Stimulated activated CD4-positive, alpha-beta T cell treated with anti-CD3 and anti-CD28 coated beads, Interleukin-2, amount 100 ng/mL, for 24 hours (primary cell): Measurements from ENCODE around the gene C9orf50.
"Not testable (repeated sequence)": the region's sequence is repeated elsewhere in the genome, so short reads cannot be mapped to it uniquely, and the experiment has no call there.

Experiments
- DNase-seq, 2 donors: peaks; one replicate each; pipeline ENCODE4 v3.0.0-alpha.2; 2020

The C9orf50 gene

DNA sequence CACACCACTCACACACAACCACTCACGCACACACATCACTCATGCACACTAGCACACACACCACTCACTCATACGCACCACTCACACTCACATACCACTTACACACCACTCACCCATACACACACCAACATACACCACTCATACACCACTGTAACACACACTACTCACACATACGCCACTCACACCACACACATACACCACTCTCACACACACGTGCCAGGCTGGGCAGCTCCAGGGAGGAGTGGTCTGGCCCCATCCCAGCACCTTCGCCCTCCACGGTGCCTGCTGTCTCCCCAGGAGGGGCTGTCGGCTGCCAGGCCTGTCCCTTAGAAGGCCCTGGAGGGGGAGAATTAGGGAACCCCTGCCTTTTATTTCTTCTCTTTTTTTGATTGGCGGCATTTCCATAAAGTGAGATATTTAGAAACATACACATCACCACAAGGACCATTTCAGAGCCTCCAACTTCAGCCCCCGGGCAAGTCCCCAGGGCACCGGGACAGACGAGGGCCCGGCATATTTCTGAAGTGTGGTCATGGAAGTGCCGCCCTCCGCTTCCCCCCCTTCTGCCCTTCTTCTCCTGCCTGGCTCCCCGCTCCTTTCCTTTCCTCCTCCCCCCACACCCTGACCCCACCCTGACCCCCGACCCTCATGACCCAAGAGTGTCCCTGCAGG, 27.3 kb upstream of the C9orf50 start:
- DNase-seq, result no peak

DNA sequence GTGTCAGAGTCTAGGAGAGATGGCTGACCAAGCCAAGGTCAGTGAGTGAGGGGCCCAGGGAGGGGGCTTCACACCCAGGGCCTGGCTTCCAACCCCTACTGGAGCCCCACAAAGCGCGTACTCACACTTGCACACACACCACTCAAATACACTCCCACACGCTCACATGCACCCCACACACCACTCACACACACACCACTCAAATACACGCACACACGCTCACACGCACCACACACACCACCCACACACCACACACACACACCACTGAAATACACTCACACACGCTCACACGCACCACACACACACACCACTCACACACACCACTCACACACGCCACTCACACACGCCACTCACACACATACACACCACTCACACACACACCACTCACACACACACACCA, 26.7 kb upstream of the C9orf50 start:
- no peak for DNase-seq

- no peak for DNase-seq
Measured at GRCh38 chr9:129646654-129647053, 25.8 kb upstream of the C9orf50 start.

DNA sequence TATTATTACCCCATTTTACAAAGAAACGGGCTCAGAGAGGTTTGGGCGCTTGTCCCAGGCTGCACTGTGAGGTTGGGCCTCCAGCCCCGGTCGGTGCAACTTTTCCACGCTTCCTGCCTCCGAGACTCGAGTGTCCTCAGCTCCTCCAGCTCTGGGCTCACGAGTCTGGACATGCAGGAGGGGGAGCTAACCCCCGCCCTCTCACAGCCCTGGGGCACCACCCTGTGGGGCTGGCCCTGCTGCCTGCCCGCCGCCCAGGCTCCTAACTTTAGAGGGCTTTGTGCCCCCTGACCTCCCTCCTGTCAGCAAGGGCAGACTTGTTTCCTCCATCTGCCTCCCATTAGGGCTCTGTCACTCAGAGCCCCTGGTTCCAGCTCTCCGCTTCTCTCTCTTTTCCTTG, 25.4 kb upstream of the C9orf50 start:
- no peak for DNase-seq

DNA sequence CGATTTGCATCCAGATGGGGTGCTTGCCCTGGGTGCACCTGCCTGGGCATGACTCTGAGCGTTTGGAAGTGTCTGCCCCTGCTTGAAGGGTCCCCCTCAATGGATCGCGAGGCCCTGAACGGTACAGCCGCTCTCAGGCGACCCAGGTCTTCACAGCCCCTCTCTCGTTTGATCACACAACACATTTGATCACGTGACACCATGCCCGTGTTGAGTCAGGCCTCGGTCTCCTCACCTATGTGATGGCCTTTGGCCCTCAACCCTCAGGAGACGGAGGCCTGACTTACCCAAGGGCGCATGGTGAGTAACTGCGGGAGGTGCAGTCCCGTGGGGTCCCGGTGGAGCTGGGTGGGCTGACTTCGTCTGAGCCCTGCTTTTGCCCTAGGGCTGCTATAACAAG, 24.0 kb upstream of the C9orf50 start:
- DNase-seq, result no peak

- no peak for DNase-seq
Measured at GRCh38 chr9:129644365-129644764, 23.5 kb upstream of the C9orf50 start.

DNA sequence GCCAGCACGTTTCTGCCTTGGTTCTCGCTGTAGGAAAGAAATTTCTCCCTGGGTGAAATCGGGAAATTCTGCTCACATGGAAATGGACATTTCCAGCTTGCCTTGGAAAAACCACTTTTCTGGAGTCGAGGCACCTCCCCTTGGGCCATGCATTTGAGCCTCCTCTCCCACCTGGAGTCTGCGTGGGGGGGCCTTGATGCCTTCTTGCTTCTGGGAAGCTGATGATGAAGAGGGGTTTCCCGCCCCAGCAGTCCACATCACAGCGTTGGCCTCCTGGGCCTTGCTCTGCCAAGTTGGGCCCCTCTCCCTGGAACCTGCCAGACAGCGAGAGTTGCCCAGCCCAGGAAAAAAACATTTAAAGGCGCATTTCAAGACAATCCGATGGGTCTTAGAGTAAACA, 22.8 kb upstream of the C9orf50 start:
- no peak for DNase-seq

DNA sequence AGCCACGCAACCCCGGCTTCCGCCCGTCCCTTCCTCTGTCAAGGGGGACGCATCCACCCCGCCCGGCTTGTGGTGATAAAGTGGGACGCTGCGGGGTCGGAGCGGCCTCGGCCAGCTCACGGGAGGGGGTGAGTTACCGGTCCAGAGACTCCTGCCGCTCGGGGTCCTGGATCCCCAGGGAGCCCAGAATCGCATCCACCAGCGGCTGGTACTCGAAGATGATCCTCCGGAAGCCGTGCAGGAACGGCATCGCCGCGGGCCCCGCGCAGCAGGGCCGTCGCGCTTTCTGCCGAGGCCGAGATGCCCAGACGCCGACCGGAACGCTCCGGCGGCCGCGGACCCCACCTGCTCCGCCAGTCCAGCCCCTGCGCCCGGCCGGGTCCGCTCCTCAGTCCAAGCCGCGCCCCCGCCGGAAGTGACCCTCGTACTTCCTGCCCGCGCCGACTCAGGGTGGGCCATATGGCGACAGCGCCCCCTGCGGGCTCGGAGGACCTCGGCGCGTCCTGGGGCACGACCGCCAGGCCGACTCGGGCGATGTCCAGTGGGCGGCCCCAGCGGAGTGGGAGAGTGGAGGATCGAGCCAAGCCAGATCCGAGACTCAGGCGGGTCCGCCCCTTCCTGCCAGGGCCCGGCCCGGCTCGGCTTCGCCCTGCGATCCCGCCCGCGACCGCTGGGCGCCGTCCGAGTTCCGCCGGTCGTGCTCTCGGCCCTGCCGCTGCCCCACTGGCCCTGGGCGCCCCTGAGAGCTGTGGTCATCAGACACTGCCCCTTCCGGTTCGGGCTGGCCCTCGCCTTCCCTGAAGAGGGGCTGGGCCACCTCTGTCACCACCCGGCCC, 21.1 kb upstream of the C9orf50 start, which contains the start of gene ASB6:
Gene ASB6, minus strand, starts transcription at position 402 of the 836 bp plus-strand sequence. Its CDS starts 152 bp downstream, at position 250.
- DNase-seq, result peak; percentile 99

- DNase-seq, result no peak
Measured at GRCh38 chr9:129640871-129641749, 20.2 kb upstream of the C9orf50 start.

- no peak for DNase-seq
Measured at GRCh38 chr9:129640086-129640870, 19.4 kb upstream of the C9orf50 start.

GRCh38 chr9:129639756-129640085, 18.8 kb upstream of the C9orf50 start:
- no peak for DNase-seq

DNA sequence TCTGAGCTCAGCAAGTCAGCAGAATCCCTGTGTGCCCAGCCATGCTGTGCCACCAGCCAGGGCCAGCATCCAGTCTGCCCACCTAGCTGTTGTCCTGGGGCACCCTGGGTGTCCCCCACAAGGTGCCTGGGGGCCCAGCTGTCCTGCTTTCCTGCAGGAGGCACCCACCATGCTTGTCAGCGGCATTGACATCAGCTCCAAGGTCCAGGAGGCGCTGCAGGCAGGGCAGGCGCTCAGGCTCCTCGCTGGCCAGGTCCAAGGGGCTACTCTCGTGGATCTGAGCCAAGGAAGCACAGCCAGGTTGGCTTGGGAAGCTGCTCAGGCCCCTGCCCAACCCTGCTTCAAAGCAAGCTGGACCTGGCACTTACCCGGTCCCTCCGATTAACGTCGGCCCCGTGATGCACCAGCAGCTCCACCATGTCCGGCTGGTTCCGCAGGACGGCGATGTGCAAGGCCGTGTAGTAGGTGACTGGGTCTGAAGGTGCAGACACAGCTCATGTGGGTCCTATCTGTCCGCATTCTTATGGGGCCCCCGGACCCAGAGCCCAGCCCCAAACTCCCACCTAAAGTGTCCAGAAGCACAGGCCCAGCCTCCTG, 18.2 kb upstream of the C9orf50 start:
- DNase-seq, result no peak

- no peak for DNase-seq
Measured at GRCh38 chr9:129637673-129638439, 17.0 kb upstream of the C9orf50 start.

DNA sequence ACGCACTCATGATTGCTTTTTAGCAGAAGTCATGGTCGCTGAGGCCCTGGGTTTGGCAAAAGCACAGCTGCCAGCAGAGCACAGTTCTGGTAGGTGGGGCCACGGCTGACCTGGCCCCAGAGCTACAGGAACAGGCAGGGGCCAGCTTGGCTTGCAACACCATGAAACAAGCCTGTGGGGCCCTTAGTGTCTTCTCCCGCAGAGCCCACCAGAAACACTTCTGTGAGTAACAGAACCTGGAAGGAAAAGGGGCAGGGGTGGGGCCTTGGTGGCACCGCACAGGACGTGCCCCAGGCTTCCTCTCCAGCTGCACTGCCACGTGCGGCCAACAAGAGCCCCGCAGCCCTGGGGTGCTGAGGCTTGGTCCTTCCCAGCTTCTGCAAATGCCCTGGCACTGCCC, 16.2 kb upstream of the C9orf50 start:
- DNase-seq, result no peak

GRCh38 chr9:129636343-129636742, 15.4 kb upstream of the C9orf50 start:
- DNase-seq, result not testable (repeated sequence)

DNA sequence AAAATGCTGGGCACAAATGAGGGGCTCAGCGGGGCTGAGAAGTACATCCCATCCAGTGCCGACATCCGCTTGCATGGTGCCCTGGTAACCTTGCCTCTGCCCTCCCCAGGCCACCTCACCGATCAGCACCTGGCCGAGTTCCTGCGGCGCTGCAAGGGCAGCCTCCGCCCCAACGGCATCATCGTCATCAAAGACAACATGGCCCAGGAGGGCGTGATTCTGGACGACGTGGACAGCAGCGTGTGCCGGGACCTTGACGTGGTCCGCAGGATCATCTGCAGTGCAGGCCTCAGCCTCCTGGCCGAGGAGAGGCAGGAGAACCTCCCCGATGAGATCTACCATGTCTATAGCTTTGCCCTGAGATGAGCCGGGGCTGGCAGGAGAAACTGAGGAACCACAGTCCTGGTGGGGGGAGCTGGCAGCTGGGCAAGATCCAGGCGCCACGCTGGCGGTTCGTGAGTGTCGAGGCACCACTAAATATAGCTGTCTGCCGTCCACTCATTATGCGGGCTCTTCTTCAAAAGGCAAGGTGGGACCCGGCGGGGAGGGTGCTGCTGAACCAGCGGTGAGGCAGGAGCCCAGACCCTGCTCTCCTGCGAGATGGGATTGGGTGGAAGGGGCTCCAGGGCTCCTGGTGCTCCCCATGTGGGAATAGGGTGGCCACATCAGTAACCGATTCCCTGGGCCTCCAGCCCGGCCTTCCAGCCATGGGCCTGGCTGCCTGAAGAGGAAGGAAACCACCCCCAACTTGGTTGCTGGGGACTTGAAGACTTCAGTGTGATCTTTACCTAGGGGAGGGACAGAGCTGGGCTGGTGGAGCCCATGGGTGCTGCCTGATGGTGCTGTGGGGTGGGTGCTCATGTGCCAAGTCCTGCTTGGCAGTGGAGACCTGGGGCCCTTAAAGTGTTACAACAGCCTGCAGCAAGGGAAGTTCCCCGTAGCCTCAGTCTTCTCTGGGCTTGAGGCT, 14.5 kb upstream of the C9orf50 start:
- DNase-seq, result no peak

DNA sequence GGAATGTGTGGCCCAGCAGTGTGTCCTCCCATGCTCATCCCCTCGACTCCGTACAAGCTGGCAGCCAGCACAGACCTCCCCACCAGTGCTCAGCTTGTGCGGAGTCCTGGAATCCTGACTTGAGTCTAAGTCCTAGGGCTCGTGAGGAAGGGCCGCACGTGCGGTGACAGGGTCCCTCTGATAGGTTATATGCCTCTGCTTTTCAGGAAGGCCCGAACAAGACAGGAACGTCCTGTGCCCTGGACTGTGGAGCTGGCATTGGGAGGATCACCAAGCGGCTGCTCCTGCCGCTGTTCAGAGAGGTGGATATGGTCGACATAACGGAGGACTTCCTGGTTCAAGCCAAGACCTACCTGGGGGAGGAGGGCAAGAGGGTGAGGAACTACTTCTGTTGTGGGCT, 12.9 kb upstream of the C9orf50 start:
- DNase-seq, result no peak

DNA sequence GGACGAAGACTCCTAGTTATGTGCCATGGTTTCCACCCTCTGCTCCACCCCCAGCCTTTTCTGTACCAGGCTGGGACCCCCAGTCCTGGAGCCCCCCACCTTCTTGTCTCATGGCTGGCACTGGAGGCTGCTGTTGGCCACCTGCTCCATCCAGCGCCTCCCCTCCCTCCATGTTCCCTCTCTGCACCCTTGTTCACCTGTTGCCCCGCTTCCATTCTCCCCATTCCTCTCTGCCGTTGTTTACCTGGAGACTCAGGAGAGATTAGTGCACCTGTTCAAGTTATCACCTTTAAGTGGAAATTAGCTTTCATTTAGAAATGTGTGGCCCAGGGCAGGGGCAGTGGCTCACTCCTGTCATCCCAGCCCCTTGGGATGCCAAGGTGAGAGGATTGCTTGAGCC, 12.3 kb upstream of the C9orf50 start:
- no peak for DNase-seq

- no peak for DNase-seq
Measured at GRCh38 chr9:129632460-129632859, 11.6 kb upstream of the C9orf50 start.

- DNase-seq, result no peak
Measured at GRCh38 chr9:129631674-129632129, 10.8 kb upstream of the C9orf50 start.
